ENCODE results near the gene ZNF608. TPM values are rescaled to one million over a fixed set of nuclear protein-coding genes. Genes with fewer than 3 reads are reported as not detected.

Gene ZNF608
- total and polyA plus RNA-seq, 2 donors (not counting 3 experiments of a cell fraction or from before 2014, with no cell fraction given), result 16.2 to 33.6 TPM

GRCh38 chr5:124782262-124782661 is 35.8 kb upstream of the ZNF608 start:
- no TSS peak for BruUV-seq (replicated peaks)
- no peak overlapping the region for H3K4me2 ChIP-seq (ENCODE audit: insufficient read depth, low read length)
- no peak overlapping the region for H3K4me3 ChIP-seq (replicated peaks in 1 of 3; ENCODE audit: insufficient read depth in 1 of 3, low read depth in 1 of 3, low read length in 3 of 3)
- intact Hi-C loops (cut with micrococcal nuclease) (no loop called here), dilution Hi-C loops (cut with MboI; ENCODE audit: extremely low pct_ligation_motif_present, low sequenced_read_pairs) (no loop called here)
- no peak overlapping the region for H3K9ac ChIP-seq (replicated peaks; ENCODE audit: extremely low read depth, insufficient read depth, low read length)
- FAIRE-seq, result no peak
- POLR2A ChIA-PET, result no interaction called here
- H3K9me3 ChIP-seq (replicated peaks; ENCODE audit: control insufficient read depth, insufficient read depth, low read length), result no peaks in the 10 kb centered on the region
- no peak overlapping the region for H2AFZ ChIP-seq (ENCODE audit: low read depth, low read length)
- no peaks in the 10 kb centered on the region for H3K36me3 ChIP-seq (ENCODE audit: control insufficient read depth in 2 of 2, extremely low read depth in 1 of 2, insufficient read depth in 2 of 2, low read length in 2 of 2)
- H3K27ac ChIP-seq (ENCODE audit: insufficient read depth, low read depth, low read length), result no peak overlapping the region
- CTCF ChIA-PET, result no interaction called here
- no peaks in the 10 kb centered on the region for H4K20me1 ChIP-seq (replicated peaks; ENCODE audit: control insufficient read depth, extremely low read depth, insufficient read depth, low read length)
- no peak for TF ChIP-seq JUN (IDR thresholded peaks at IDR 0.05; ENCODE audit: borderline replicate concordance, insufficient read depth, insufficient read length, low read depth)
- no peak for TF ChIP-seq GATA2 (IDR thresholded peaks at IDR 0.05; ENCODE audit: insufficient read depth, insufficient read length, low read depth, low read length)
- no peak for TF ChIP-seq POLR2AphosphoS5 (IDR thresholded peaks at IDR 0.05; ENCODE audit: insufficient read depth, low read depth, low read length)
- TF ChIP-seq EZH2 (IDR thresholded peaks at IDR 0.05; ENCODE audit: borderline replicate concordance, low read depth, low read length, severe bottlenecking), result no peak
- no peak for TF ChIP-seq MYC (IDR thresholded peaks at IDR 0.05; ENCODE audit: low read depth, low read length)
- TF ChIP-seq FOS (IDR thresholded peaks at IDR 0.05; ENCODE audit: borderline replicate concordance, insufficient read depth, low read length), result no peak
- TF ChIP-seq CTCF (IDR thresholded peaks at IDR 0.05; ENCODE audit: extremely low read depth in 1 of 2, insufficient read depth in 1 of 2, low read depth in 1 of 2, low read length in 2 of 2), result no peak
- TF ChIP-seq POLR2A (IDR thresholded peaks at IDR 0.05; ENCODE audit: low read depth, low read length), result no peak
- TF ChIP-seq MAX (IDR thresholded peaks at IDR 0.05; ENCODE audit: insufficient read depth, insufficient read length), result no peak
- no peaks in the 10 kb centered on the region for H3K9me1 ChIP-seq (replicated peaks; ENCODE audit: control insufficient read depth, extremely low read depth, insufficient read depth, low read length)
- no peak for DNase-seq (ENCODE audit: low read depth, low spot score)
- no peaks in the 10 kb centered on the region for H3K27me3 ChIP-seq (ENCODE audit: control insufficient read depth in 2 of 2, insufficient read depth in 2 of 2, low read length in 2 of 2)
- H3K79me2 ChIP-seq (ENCODE audit: control insufficient read depth, insufficient read depth, low read length), result no peaks in the 10 kb centered on the region
- no peaks in the 10 kb centered on the region for H3K4me1 ChIP-seq (ENCODE audit: control insufficient read depth, extremely low read depth, insufficient read depth, low read length)
